Jurkat, Clone E6-1 (cell line): Measurements from ENCODE around the gene ZNF57.
A peak's percentile ranks its signal among the peaks of the same experiment; 100 is the strongest.
"Not testable (repeated sequence)": the region's sequence is repeated elsewhere in the genome, so short reads cannot be mapped to it uniquely, and the experiment has no call there.

Source experiments
- DNase-seq: peaks from one replicate; pipeline ENCODE4 v3.0.0-alpha.2; 2011; ENCODE audit warnings: low read depth, low spot score
- H3K4me3 ChIP-seq: 2 replicates; pipeline ENCODE4 v1.5.1; 2011; ENCODE audit warnings: mild to moderate bottlenecking, low read length, control low read depth, moderate library complexity

ZNF57 gene

GRCh38 chr19:2944775-2945574 lies 44.2 kb downstream of the ZNF57 start, which contains the start of gene ZNF77:
Gene ZNF77, minus strand, starts transcription at chr19:2944971. Its CDS starts 131 bp downstream, at chr19:2944840.
- H3K4me3 ChIP-seq, result peak within 1 kb of the TSS; percentile 90
- peak; percentile 99 for DNase-seq

GRCh38 chr19:2945575-2946184 lies 45.0 kb downstream of the ZNF57 start:
- H3K4me3 ChIP-seq, result peak overlapping the region; percentile 90
- DNase-seq, result no peak

- peak; percentile 32 for DNase-seq
- peak overlapping the region; percentile 75 for H3K4me3 ChIP-seq
Observed at GRCh38 chr19:2949939-2950285, 49.2 kb downstream of the ZNF57 start.

GRCh38 chr19:2950286-2951124 lies 49.8 kb downstream of the ZNF57 start:
- peak; percentile 100 for DNase-seq
- peak overlapping the region; percentile 75 for H3K4me3 ChIP-seq

- no peak for DNase-seq
- H3K4me3 ChIP-seq, result no peak overlapping the region
Observed at GRCh38 chr19:2952953-2953481, 52.3 kb downstream of the ZNF57 start.

- DNase-seq, result no peak
- H3K4me3 ChIP-seq, result no peak overlapping the region
Observed at GRCh38 chr19:2957160-2957559, 56.4 kb downstream of the ZNF57 start.

GRCh38 chr19:2960120-2960519 lies 59.4 kb downstream of the ZNF57 start:
- DNase-seq, result no peak
- H3K4me3 ChIP-seq, result no peak overlapping the region

GRCh38 chr19:2962018-2962670 lies 61.4 kb downstream of the ZNF57 start:
- H3K4me3 ChIP-seq, result no peak overlapping the region; the same call in 1 of the 2 replicates
- peak; percentile 88 for DNase-seq

GRCh38 chr19:2963122-2963521 lies 62.4 kb downstream of the ZNF57 start:
- no peak overlapping the region for H3K4me3 ChIP-seq
- DNase-seq, result no peak

GRCh38 chr19:2963631-2964030 lies 62.9 kb downstream of the ZNF57 start:
- H3K4me3 ChIP-seq, DNase-seq: not testable (repeated sequence)

GRCh38 chr19:2964874-2965273 lies 64.1 kb downstream of the ZNF57 start:
- no peak for DNase-seq
- H3K4me3 ChIP-seq, result no peak overlapping the region

- no peak overlapping the region for H3K4me3 ChIP-seq
- no peak for DNase-seq
Observed at GRCh38 chr19:2967972-2968371, 67.2 kb downstream of the ZNF57 start.
